HG02970 (cell line): ENCODE data around the gene RAB15.

ENCODE experiments used
- ATAC-seq: cut with Tn5 transposase; IDR thresholded peaks from one replicate; pipeline ENCODE4 v1.9.1; 2021; ENCODE audit warnings: mild to moderate bottlenecking, moderate library complexity, moderate number of reproducible peaks; ENCODE audit not compliant: unreplicated experiment, low FRiP score

RAB15 gene

DNA sequence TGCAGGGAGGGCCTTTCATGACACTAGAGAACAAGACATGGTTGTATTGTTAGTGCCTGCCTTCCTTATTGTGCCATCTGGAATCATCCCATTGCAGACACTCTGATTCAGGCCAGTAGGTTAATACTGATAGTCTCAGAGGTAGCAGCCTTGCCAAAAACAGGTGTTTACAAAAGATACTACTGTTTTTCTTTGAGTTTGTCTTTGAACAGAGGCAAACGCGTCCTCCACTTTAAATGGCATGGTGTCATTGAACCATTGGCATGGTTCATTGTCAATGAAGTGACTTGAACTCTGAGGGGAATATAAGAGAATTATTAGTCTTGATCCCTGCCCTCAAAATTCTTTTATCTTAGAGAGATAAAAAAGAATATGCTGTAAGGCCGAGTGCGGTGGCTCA is 18.8 kb upstream of the RAB15 start:
- no peak for ATAC-seq

DNA sequence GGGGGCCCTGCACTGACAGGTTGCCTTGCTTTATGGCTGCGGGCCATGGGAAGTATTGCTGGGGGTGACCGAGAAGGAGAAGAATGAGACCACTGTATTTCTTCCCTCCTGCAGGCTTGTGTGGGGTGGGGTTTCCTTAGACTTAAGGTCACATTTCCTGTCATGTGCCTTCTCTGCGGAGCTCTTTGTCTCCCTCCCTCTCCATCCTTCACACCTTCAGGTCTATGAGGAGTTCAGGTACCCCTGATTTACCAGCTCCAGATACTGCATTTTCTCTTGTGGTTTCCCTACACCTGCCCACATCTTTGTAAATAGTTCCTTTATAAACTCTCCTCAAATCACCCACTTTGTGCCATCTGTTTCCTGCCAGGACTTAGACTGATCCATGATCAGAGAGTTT is 18.2 kb upstream of the RAB15 start:
- ATAC-seq, result no peak

- no peak for ATAC-seq
Measured at GRCh38 chr14:64987438-64987767, 15.3 kb upstream of the RAB15 start.

GRCh38 chr14:64986648-64987437 is 14.7 kb upstream of the RAB15 start, which contains the start of gene FNTB:
Gene FNTB (plus strand): TSS chr14:64986895. CDS start chr14:64986954, 59 bp downstream.
- peak; percentile 90 for ATAC-seq

DNA sequence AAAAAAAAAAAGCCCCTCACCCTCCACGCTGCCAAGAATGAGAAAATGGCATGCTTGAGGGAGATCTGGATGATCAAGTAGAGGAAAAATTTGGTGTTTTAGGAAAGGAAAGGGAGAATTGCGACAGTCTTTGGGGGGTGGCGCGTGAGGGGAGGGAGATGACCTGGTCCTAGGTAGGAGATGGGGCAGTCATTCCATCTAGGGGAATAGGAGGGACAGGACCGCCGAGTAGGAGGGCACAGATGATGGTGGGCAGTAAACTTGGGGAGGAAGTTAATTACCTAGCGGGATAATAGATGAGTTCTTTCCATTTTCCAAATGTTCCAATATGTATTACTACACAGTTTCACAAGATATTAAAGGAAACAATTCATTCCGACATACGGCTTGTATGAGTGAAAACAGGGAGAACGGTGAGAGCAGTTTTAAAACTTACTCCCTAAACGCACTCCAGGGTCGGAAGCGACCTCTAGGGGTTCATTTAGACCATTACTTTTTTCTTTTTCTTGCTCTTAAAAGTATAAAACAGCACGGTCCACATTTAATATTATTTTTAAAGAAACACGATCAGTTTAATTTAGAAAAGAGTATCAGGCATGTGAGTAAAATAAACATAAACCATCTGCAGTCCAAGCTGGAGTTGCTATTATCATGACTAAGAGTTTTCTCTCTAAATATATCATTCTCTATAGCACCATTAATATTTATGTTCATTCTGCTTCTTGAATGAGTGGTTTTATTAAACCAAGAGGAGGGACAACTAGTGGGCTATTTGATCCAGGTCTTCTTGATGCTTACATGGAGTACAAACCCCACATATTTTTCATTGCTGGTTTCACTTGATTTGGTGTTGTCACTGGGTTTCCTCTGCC is 11.5 kb upstream of the RAB15 start:
- no peak for ATAC-seq

DNA sequence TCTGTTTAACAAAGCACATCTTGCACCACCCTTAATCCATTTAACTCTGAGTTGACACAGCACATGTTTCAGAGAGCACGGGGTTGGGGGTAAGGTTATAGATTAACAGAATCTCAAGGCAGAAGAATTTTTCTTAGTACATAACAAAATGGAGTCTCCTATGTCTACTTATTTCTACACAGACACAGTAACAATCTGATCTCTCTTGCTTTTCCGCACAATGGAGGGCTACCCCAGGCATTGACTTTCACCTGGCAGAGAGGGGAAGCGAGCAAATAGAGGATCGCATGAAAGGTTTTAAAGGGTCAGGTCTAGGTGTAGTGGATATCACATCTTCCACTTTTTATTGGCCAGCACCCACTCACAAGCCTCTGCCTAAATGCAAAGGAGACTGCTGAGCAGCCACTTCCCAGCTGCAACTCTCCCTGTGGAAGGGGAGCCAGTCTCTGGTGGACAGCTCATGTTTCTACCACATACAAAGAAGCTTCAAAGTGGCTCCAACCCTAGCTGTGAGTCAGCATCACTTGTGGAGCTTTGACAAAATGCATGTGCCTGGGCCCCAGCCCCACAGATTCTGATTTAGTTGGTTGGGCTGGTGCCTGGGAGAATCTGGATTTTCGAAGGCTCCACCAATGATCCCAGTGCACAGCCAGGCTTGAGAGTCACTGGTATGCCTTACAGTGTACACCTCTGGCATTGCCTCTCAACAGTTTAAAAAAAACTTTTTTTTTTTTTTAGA is 7.4 kb upstream of the RAB15 start:
- ATAC-seq, result no peak

DNA sequence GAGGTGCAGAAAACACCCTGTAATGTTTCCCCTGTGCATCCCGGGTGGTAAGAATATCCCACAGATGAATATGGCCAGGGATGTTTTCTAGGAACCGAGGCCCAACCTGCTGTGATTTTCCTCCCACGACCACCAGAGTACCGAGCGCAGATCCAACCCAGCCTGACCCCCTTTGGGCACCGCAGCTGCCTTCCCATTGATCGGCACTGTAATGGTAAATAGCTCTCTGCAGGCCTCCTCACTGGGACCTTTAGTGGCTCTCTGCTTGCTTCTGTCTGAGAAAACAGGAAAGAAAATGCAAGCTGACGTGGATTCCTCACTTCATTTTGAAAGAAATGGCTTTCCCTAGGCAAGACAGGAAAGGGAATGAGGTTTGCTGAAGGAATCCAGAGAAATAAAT is 2.4 kb upstream of the RAB15 start:
- no peak for ATAC-seq

DNA sequence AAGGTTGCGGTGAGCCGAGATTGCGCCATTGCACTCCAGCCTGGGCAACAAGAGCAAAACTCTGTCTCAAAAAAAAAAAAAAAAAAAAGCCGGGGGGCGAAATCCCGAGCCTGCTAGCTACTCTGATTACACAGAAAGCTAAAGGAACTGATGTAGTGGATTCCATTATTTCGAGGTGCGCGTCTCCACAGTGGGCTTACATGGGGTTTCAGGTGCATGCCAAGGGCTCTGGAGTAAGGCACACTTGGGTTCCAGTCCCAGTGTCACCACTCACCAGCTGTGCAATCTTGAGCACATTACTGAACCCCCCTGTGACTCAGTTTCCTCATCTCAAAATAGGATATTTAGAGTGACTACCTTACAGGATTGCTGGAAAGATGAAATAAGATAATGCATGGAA is 1.7 kb upstream of the RAB15 start:
- ATAC-seq, result no peak

DNA sequence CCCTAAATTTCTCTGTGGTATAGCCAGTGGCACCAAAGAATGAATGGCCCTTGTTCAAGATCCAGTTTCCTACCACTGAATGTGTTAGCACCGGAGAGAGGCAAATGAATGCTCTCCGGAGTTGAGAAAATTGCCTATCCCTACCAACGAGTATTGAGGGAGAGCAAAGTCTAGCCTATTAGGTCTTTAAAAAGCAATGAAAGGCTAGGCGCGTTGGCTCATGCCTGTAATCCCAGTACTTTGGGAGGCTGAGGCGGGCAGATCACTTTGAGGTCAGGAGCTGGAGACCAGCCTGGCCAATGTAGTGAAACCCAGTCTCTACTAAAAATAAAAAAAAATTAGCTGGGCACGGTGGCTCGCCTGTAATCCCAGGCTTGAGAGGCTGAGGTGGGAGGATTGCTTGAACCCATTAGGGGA is 898 bp upstream of the RAB15 start:
- no peak for ATAC-seq

- no peak for ATAC-seq
Measured at GRCh38 chr14:64971491-64971942, 619 bp downstream of the RAB15 start.

GRCh38 chr14:64970776-64971477 is 1.2 kb downstream of the RAB15 start:
- ATAC-seq, result no peak

DNA sequence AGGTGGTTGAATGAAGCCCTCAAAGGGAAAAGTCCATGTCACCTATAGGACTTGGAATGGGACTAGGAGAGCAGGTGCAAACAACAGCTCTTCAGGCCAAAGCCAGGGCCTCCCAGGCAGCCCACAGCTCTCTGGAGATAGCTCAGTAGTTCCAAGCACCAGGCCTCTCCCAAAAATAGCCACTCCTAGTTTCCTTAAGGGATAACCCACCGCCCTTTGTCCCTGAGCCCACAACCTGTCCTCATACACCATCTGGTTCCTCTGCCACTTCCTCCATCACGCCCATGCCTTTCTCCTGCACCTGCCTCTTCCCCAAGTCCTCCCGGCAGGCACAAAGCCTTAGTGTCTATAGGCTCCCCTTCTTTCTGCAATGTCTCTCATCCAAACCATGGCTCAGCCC is 2.1 kb downstream of the RAB15 start:
- no peak for ATAC-seq

- no peak for ATAC-seq
Measured at GRCh38 chr14:64968651-64969050, 3.5 kb downstream of the RAB15 start.

GRCh38 chr14:64968167-64968566 is 4.0 kb downstream of the RAB15 start:
- no peak for ATAC-seq

DNA sequence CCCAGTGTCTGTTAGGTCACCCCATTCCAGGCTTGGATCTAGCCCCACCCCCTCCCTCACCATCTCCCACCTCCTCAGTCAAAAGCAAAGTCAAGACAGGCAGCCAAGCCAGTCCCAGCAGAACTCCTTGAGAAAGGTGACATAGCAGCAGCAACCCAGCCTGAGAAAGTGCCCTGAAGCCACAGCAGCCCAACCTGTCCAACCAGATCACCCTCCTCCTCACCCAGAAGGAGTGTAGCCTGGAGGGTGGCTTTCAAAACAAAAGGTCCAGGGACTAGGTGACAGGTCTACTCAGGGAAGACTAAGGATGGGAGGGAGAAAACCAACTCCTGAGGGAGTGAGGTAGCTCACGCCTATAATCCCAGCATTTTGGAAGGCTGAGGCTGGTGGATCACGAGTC is 5.2 kb downstream of the RAB15 start:
- ATAC-seq, result no peak

- ATAC-seq, result no peak
Measured at GRCh38 chr14:64965356-64966000, 6.7 kb downstream of the RAB15 start.

DNA sequence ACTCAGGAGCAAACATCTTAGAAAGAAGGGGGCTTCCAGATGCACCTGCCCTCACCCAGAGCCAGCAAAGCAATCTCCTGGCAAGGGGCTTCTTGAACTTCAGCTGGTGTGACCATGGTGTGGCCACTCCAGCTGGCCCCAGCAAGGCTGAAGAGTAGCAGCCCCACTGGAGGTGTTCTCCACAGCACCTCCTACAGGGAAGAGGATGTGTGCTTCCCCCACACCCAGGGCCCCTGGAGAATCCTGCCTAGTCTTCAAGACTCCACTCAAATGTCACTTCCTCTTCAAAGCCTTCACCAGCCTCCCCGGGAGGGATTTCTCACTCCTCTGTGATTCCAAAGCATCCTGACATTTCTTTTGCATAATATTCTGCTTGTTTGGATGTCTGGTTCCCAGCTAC is 8.5 kb downstream of the RAB15 start:
- ATAC-seq, result no peak

GRCh38 chr14:64960762-64961276 is 11.3 kb downstream of the RAB15 start:
- no peak for ATAC-seq

DNA sequence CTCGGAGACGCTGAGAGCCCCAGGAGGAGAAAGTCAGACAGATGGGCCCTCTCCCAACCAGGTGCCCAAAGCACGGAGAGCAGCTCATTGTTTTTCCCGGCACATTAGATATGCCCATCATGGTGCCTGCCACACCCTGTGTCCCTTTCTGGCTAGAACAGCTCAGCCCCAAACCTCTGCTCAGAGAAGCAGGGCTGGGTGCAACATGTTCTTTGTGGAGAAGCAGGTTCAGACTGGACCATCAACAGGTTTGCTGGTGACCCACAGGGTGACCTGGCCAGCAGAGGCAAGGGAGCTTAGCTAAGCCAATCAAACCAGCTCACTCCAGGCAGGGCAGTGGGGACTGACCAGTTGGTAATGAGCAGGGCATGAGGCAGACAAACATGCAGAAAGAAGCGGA is 13.4 kb downstream of the RAB15 start:
- no peak for ATAC-seq

GRCh38 chr14:64958201-64958600 is 13.9 kb downstream of the RAB15 start:
- ATAC-seq, result no peak
